ENCODE data around the gene MRPL20.
"Not testable (repeated sequence)": the region's sequence is repeated elsewhere in the genome, so short reads cannot be mapped to it uniquely, and the experiment has no call there.

MRPL20 gene

DNA sequence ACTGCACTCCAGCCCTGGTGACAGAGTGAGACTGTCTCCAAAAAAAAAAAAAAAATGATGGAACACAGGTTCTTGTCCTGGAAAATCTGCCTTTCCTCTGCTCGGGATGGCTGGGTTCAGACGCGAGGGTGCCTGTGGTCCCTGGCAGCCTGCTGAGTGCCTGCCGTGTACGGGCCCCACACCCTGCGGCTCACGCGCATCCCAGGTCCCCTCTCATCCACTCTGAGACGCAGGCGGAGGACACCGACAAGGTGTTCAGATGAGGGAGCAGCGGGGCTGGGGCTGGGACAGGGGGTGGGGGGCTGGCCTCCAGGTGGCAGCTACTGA is 18.3 kb upstream of the MRPL20 start:
- no peak for DNase-seq
- TF ChIP-seq POLR2A (IDR thresholded peaks at IDR 0.05; ENCODE audit: low read length) (no peak), GATA1 (IDR thresholded peaks at IDR 0.05; ENCODE audit: low read depth, low read length) (no peak)

GRCh38 chr1:1424707-1425106 is 17.6 kb upstream of the MRPL20 start:
- TF ChIP-seq POLR2A (IDR thresholded peaks at IDR 0.05; ENCODE audit: low read length) (no peak), GATA1 (IDR thresholded peaks at IDR 0.05; ENCODE audit: low read depth, low read length) (no peak)
- DNase-seq: no peak

GRCh38 chr1:1423245-1423597 is 16.1 kb upstream of the MRPL20 start:
- no peak for DNase-seq

GRCh38 chr1:1422465-1423244 is 15.6 kb upstream of the MRPL20 start:
- TF ChIP-seq POLR2A (IDR thresholded peaks at IDR 0.05; ENCODE audit: low read length) (no peak), GATA1 (IDR thresholded peaks at IDR 0.05; ENCODE audit: low read depth, low read length) (no peak)
- DNase-seq: no peak

More at GRCh38 chr1:1423245-1423597, 16.1 kb upstream of the MRPL20 start:
- TF ChIP-seq GATA1 (IDR thresholded peaks at IDR 0.05; ENCODE audit: low read depth, low read length): no peak
- TF ChIP-seq POLR2A (IDR thresholded peaks at IDR 0.05; ENCODE audit: low read length): no peak

- TF ChIP-seq GATA1 (IDR thresholded peaks at IDR 0.05; ENCODE audit: low read depth, low read length) (no peak), POLR2A (IDR thresholded peaks at IDR 0.05; ENCODE audit: low read length) (no peak)
- no peak for DNase-seq
These were observed 14.9 kb upstream of the MRPL20 start for GRCh38 chr1:1421907-1422464.

- TF ChIP-seq GATA1 (IDR thresholded peaks at IDR 0.05; ENCODE audit: low read depth, low read length): no peak
- TF ChIP-seq POLR2A (IDR thresholded peaks at IDR 0.05; ENCODE audit: low read length): no peak
- DNase-seq: no peak
These were observed 14.2 kb upstream of the MRPL20 start, which contains the start of gene ANKRD65 for GRCh38 chr1:1421147-1421906. Gene ANKRD65, minus strand, starts transcription at chr1:1421276. Its CDS starts 271 bp downstream, at chr1:1421005.

- TF ChIP-seq GATA1 (IDR thresholded peaks at IDR 0.05; ENCODE audit: low read depth, low read length) (no peak), POLR2A (IDR thresholded peaks at IDR 0.05; ENCODE audit: low read length) (no peak)
- no peak for DNase-seq
These were observed 13.6 kb upstream of the MRPL20 start for GRCh38 chr1:1420654-1421141.

DNA sequence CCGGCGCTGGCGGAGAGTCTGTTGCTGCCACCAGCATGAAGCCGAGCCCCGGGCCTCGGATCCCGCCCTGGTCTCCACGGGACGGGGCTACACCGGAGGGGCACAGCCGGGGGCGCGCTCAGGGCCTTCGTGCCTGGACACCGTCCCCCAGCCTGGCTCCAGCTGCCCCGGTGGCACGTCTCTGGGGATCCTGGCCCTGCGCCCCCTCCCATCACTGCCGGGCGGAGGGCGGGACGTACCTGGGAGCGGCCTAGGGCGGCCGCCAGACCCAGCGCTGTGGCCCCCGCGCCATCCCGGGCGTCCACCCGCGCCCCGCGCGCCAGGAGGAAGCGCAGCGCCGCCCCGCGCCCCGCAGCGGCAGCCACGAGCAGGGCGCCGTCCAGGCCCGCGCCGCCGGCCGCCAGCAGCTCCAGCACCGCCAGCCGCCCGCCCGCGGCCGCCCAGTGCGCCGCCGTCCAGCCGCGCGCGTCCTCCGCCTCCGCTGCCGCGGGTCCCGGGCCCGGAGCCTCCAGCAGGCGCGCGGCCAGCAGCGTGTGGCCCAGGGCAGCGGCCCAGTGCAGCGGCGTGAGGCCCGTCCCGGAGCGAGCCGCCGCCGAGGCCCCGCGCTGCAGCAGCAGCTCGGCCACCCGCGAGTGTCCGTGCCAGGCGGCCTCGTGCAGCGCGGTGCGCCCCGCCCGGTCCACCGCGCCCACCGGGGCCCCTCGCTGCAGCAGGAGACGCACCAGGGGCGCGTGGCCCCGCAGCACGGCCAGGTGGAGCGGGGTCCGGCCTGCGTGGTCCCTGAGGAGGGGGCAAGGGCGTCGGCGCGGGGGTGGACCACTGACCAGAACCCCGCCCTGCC is 12.9 kb upstream of the MRPL20 start:
- TF ChIP-seq GATA1 (IDR thresholded peaks at IDR 0.05; ENCODE audit: low read depth, low read length): no peak
- no peak for DNase-seq

DNA sequence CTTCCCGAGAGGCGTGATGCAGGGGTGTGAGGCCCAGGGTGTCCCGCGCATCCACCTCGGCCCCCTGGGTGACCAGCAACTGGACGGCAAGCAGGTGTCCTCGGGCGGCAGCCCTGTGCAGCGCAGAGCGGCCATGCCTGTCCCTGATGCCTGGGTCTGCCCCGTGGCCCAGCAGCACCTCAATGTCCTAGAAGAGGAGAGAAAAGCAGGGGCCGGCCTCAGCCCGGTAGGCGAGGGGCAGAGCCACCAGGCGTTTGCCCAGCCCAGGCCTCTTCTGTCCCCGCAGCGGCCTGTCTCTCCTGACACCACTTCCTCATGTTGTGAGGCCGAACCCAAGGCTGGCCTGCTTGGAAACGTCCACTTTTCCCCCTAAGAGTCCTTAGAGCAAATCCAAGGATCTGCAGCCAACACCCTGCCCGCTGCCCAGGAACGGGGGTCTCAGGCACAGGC is 12.3 kb upstream of the MRPL20 start:
- no peak for DNase-seq
- no peak for TF ChIP-seq GATA1 (IDR thresholded peaks at IDR 0.05; ENCODE audit: low read depth, low read length)

- TF ChIP-seq POLR2A (IDR thresholded peaks at IDR 0.05; ENCODE audit: low read length): no peak
- no peak for TF ChIP-seq GATA1 (IDR thresholded peaks at IDR 0.05; ENCODE audit: low read depth, low read length)
- no peak for DNase-seq
These were observed 11.6 kb upstream of the MRPL20 start for GRCh38 chr1:1418464-1419362.

DNA sequence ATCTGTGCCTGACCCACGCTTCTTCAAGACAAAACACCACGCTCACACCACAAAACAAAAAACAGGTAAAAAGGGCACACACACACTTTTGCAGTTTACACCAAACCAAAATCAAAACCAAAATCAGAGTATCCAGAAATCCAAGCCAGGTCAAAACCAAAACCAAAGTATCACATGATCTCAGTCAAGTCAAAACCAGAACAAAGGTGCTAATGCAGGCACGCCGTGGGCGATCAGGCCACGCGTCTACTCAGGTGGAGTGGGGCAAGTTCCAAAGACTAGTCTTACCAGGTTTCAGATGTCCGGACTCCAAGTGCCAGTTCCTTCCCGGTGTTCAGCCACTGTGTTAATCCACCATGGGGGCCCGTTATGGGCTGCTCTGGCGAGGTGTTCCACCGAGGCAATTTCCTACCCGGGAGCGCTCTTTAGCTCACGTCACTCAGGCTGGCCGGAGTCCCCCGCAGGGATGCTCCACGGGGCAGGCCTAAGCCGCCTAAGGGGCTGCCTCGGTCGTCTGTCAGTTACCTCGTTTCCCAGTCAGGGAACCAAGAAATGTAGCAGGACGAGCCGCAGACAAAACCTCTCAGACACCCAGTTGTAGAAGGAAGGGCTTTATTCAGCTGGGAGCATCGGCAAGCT is 10.9 kb upstream of the MRPL20 start:
- DNase-seq: not testable (repeated sequence)

- DNase-seq: not testable (repeated sequence)
These were observed 10.3 kb upstream of the MRPL20 start for GRCh38 chr1:1417396-1417795.

GRCh38 chr1:1415751-1416150 is 8.7 kb upstream of the MRPL20 start:
- DNase-seq: no peak
- no peak for TF ChIP-seq GATA1 (IDR thresholded peaks at IDR 0.05; ENCODE audit: low read depth, low read length)
- TF ChIP-seq POLR2A (IDR thresholded peaks at IDR 0.05; ENCODE audit: low read length): no peak

- not testable (repeated sequence) for DNase-seq
These were observed 5.3 kb upstream of the MRPL20 start for GRCh38 chr1:1412311-1412902.

Measured in erythroblast (primary cell).